GM18868 (cell line): ENCODE measurements around the gene LRRC31.

Experiments used
- ATAC-seq: cut with Tn5 transposase; IDR thresholded peaks from one replicate; pipeline ENCODE4 v1.9.1; 2021; ENCODE audit warnings: mild to moderate bottlenecking, moderate library complexity; ENCODE audit not compliant: unreplicated experiment

The LRRC31 gene

GRCh38 chr3:169813757-169814517 is 55.8 kb downstream of the LRRC31 start:
- peak; percentile 90 for ATAC-seq

GRCh38 chr3:169813278-169813677 is 56.5 kb downstream of the LRRC31 start:
- ATAC-seq = no peak

GRCh38 chr3:169812332-169813235 is 57.2 kb downstream of the LRRC31 start, which contains the start of the genes LRRC34 and LRRIQ4:
Gene LRRC34, minus strand, starts transcription at chr3:169812904. Its CDS starts 356 bp downstream, at chr3:169812548.
Gene LRRIQ4, plus strand, starts transcription at chr3:169812870. Its CDS starts 9,052 bp downstream, at chr3:169821922.
- ATAC-seq = peak; percentile 66

- ATAC-seq = peak; percentile 7
These were observed 58.0 kb downstream of the LRRC31 start for GRCh38 chr3:169811631-169812331.

GRCh38 chr3:169809230-169809795 is 60.4 kb downstream of the LRRC31 start:
- ATAC-seq = no peak

GRCh38 chr3:169804681-169805080 is 65.1 kb downstream of the LRRC31 start:
- no peak for ATAC-seq

GRCh38 chr3:169792359-169792758 is 77.4 kb downstream of the LRRC31 start:
- no peak for ATAC-seq

GRCh38 chr3:169790687-169791429 is 78.9 kb downstream of the LRRC31 start:
- ATAC-seq = no peak

GRCh38 chr3:169790219-169790618 is 79.5 kb downstream of the LRRC31 start:
- no peak for ATAC-seq
